Panc1 (cell line): ENCODE measurements around the gene ZBTB7C. TPM values are rescaled to one million over a fixed set of nuclear protein-coding genes. Genes with fewer than 3 reads are reported as not detected.

ENCODE experiments used
- ATAC-seq: fragments of 200-7000 bp; cut with Tn5 transposase; 2 replicates; pipeline ENCODE4 v1.9.1; 2020; ENCODE audit warnings: mild to moderate bottlenecking, moderate library complexity
- BruUV-seq: library from RNA; stranded (reverse); fragments of 400-500 nt; replicated peaks from 2 replicates; lab custom pipeline; 2021; lab: Mats Ljungman, UMichigan
- CTCF ChIA-PET: fragments of 300-600 bp; sonication (Branson Sonifier 250); formaldehyde crosslinking; loops from one replicate; lab custom pipeline; 2022; ENCODE audit warnings: antibody characterized with exemption; lab: Charles Lee
- POLR2A ChIA-PET: fragments of 300-600 bp; sonication (Branson Sonifier 250); formaldehyde crosslinking; loops from one replicate; lab custom pipeline; 2022; ENCODE audit warnings: antibody characterized with exemption; lab: Charles Lee
- DNase-seq: peaks from one replicate; pipeline ENCODE4 v3.0.0-alpha.2; 2010; ENCODE audit warnings: low read depth, low spot score
- H3K27ac ChIP-seq: 2 replicates; pipeline ENCODE4 v1.5.1; 2011; ENCODE audit warnings: mild to moderate bottlenecking, low read length, inconsistent platforms
- H3K27me3 ChIP-seq: fragments of 200-500 bp; sonication (Bioruptor generic); 2 replicates; pipeline ENCODE4 v1.6.0; 2014; ENCODE audit warnings: low read length, inconsistent platforms; ENCODE audit not compliant: control insufficient read depth, insufficient read depth
- H3K36me3 ChIP-seq: fragments of 200-500 bp; sonication (Bioruptor generic); 2 replicates; pipeline ENCODE4 v1.5.1; 2014; ENCODE audit warnings: inconsistent platforms, mild to moderate bottlenecking, low read length, moderate library complexity; ENCODE audit not compliant: control insufficient read depth, insufficient read depth
- H3K4me1 ChIP-seq: 2 replicates; pipeline ENCODE4 v1.5.1; 2011; ENCODE audit warnings: inconsistent platforms, mild to moderate bottlenecking, low read length, moderate library complexity; ENCODE audit not compliant: control insufficient read depth, insufficient read depth
- H3K4me3 ChIP-seq, 2 experiments: 2 replicates each; pipeline ENCODE4 v1.5.1; 2011 to 2012; ENCODE audit warnings: low read depth in 2 of 2, low read length in 2 of 2, mild to moderate bottlenecking in 2 of 2, inconsistent platforms in 1 of 2, moderate library complexity in 1 of 2
- H3K9me3 ChIP-seq: fragments of 200-500 bp; sonication (Bioruptor generic); 2 replicates; pipeline ENCODE4 v1.5.1; 2014; ENCODE audit warnings: low read depth, mild to moderate bottlenecking, inconsistent platforms, low read length, moderate library complexity; ENCODE audit not compliant: control insufficient read depth, insufficient read depth
- POLR2AphosphoS5 ChIP-seq: IDR thresholded peaks from 2 replicates; pipeline ENCODE4 v1.6.1; 2012; ENCODE audit warnings: mild to moderate bottlenecking, low read depth, low read length, moderate library complexity
- SIN3A ChIP-seq: IDR thresholded peaks from 2 replicates; pipeline ENCODE4 v1.6.1; 2012; ENCODE audit warnings: low read depth, mild to moderate bottlenecking, low read length, moderate library complexity, borderline replicate concordance; ENCODE audit not compliant: insufficient read depth
- TCF7L2 ChIP-seq: IDR thresholded peaks from 2 replicates; pipeline ENCODE4 v1.6.1; 2011; ENCODE audit warnings: mild to moderate bottlenecking, low read depth, low read length, inconsistent platforms
- in situ Hi-C: cut with HindIII; loops from 2 replicates; pipeline ENCODE4 v1.10.0; 2016; ENCODE audit warnings: low sequenced_read_pairs, low pct_unique_long_range_greater_than_20kb
- intact Hi-C: fragments of 100-400 bp; cut with micrococcal nuclease; formaldehyde crosslinking; loops from one replicate; pipeline ENCODE4 v1.10.0; 2022; ENCODE audit not compliant: unreplicated experiment
- total RNA-seq: library from RNA; stranded (reverse); gene quantifications from one replicate; pipeline ENCODE4 v1.2.1, GENCODE V29; 2021; ENCODE audit not compliant: unreplicated experiment
- TF ChIP-seq, protein P1 (sequence below), 2 experiments: IDR thresholded peaks; 2 replicates each; pipeline ENCODE4 v1.6.1; 2011 to 2012; ENCODE audit warnings: low read depth in 2 of 2, control low read depth in 1 of 2, low read length in 1 of 2, mild to moderate bottlenecking in 1 of 2, moderate library complexity in 1 of 2; ENCODE audit not compliant: insufficient read depth in 1 of 2
- TF ChIP-seq, protein P2 (sequence below): fragments of 450-650 bp; IDR thresholded peaks from 2 replicates; pipeline ENCODE4 v1.5.1; 2017; ENCODE audit warnings: mild to moderate bottlenecking

The ZBTB7C gene
- total RNA-seq, 1 experiment from 2014 or later, result 0.03 TPM

DNA sequence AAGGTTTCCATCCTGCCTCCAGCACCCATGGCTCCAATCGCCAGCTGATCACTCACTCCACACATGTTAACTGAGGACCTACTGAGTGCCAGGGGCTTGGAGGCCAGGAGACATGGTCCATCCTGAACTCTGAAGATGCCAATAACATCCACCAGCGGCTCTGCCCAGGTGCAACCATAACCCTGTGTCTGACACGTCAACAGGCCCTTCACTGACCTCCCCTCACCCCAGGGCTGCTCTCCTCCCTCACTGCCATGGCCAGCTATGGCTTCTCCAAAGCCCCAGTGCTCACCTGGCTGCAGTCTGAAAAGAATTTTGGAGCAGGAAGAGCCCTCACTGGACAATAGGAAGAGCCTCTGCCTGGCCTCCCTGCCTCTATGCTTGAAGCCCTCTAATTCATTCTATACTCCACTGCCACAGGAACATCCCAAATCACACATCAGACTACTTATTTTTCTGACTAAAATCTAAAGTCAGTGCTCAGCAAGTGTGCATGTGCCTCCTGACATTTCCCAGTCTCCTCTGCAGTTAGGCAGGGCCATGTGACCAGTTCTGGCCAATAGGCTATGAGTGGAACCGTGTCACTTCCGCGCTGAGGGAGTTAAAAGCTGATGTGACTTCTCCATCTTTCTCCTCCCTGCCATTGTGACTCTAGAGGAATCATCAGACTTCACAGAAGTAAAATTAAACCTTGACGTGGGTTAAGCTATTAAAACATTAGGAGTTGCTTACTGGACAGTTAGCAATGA is 37.2 kb downstream of the ZBTB7C start:
- no peak overlapping the region for H3K27ac ChIP-seq
- H3K36me3 ChIP-seq, result no peaks in the 10 kb centered on the region
- POLR2A ChIA-PET, result no interaction called here
- H3K4me1 ChIP-seq, result no peaks in the 10 kb centered on the region
- CTCF ChIA-PET, result no interaction called here
- no peaks in the 10 kb centered on the region; the same call in 1 of the 2 replicates for H3K27me3 ChIP-seq
- no peak for ATAC-seq
- in situ Hi-C loops, result no loop called here
- no peak for DNase-seq
- no TSS peak for BruUV-seq
- H3K9me3 ChIP-seq, result no peaks in the 10 kb centered on the region
- no peak overlapping the region for H3K4me3 ChIP-seq
- TF ChIP-seq, protein P1, sequence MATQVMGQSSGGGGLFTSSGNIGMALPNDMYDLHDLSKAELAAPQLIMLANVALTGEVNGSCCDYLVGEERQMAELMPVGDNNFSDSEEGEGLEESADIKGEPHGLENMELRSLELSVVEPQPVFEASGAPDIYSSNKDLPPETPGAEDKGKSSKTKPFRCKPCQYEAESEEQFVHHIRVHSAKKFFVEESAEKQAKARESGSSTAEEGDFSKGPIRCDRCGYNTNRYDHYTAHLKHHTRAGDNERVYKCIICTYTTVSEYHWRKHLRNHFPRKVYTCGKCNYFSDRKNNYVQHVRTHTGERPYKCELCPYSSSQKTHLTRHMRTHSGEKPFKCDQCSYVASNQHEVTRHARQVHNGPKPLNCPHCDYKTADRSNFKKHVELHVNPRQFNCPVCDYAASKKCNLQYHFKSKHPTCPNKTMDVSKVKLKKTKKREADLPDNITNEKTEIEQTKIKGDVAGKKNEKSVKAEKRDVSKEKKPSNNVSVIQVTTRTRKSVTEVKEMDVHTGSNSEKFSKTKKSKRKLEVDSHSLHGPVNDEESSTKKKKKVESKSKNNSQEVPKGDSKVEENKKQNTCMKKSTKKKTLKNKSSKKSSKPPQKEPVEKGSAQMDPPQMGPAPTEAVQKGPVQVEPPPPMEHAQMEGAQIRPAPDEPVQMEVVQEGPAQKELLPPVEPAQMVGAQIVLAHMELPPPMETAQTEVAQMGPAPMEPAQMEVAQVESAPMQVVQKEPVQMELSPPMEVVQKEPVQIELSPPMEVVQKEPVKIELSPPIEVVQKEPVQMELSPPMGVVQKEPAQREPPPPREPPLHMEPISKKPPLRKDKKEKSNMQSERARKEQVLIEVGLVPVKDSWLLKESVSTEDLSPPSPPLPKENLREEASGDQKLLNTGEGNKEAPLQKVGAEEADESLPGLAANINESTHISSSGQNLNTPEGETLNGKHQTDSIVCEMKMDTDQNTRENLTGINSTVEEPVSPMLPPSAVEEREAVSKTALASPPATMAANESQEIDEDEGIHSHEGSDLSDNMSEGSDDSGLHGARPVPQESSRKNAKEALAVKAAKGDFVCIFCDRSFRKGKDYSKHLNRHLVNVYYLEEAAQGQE (IDR thresholded peaks at IDR 0.05; ENCODE audit: insufficient read depth in 1 of 2, low read depth in 2 of 2, low read length in 1 of 2), result no peak
- TF ChIP-seq, protein P2, sequence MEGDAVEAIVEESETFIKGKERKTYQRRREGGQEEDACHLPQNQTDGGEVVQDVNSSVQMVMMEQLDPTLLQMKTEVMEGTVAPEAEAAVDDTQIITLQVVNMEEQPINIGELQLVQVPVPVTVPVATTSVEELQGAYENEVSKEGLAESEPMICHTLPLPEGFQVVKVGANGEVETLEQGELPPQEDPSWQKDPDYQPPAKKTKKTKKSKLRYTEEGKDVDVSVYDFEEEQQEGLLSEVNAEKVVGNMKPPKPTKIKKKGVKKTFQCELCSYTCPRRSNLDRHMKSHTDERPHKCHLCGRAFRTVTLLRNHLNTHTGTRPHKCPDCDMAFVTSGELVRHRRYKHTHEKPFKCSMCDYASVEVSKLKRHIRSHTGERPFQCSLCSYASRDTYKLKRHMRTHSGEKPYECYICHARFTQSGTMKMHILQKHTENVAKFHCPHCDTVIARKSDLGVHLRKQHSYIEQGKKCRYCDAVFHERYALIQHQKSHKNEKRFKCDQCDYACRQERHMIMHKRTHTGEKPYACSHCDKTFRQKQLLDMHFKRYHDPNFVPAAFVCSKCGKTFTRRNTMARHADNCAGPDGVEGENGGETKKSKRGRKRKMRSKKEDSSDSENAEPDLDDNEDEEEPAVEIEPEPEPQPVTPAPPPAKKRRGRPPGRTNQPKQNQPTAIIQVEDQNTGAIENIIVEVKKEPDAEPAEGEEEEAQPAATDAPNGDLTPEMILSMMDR, result no peak
- TF ChIP-seq SIN3A (no peak), TCF7L2 (no peak), POLR2AphosphoS5 (no peak)
- intact Hi-C loops, result no loop called here

DNA sequence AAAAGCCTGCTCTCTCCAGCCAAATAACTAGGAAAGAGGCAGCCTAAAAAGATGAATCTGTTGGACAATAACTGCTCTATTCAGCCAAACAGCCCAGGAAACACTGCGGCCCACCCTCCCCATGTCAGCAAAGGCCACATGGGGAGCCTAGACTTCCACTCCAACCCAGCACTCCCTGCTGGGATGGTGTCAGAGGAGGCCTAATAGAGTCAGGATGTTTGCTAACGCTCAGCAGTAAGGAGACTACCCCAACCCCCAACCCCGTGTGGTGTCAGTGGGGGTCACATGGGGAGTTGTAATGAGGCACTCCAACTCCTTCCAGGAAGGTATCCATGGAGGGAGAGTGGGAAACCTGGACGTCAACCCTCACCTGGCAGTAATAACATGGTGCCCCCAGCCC is 41.6 kb downstream of the ZBTB7C start:
- in situ Hi-C loops, result no loop called here
- Histone ChIP-seq H3K27ac (no peak overlapping the region), H3K36me3 (no peaks in the 10 kb centered on the region), H3K9me3 (no peaks in the 10 kb centered on the region), H3K4me3 (no peak overlapping the region), H3K27me3 (no peaks in the 10 kb centered on the region), H3K4me1 (no peaks in the 10 kb centered on the region)
- TF ChIP-seq, protein P1 (IDR thresholded peaks at IDR 0.05; ENCODE audit: insufficient read depth in 1 of 2, low read depth in 2 of 2, low read length in 1 of 2), result no peak
- no peak for TF ChIP-seq POLR2AphosphoS5
- TF ChIP-seq TCF7L2, result no peak
- TF ChIP-seq SIN3A, result no peak
- TF ChIP-seq, protein P2, result no peak
- BruUV-seq, result no TSS peak
- ATAC-seq (no peak), DNase-seq (no peak)
- intact Hi-C loops, result no loop called here
- ChIA-PET CTCF (no interaction called here), POLR2A (no interaction called here)
